Vagina (tissue), 2 donors: Measurements from ENCODE around the gene UBE2Q1.

Experiments
- POLR2A ChIP-seq, 2 donors: fragments of 450-650 bp; IDR thresholded peaks; one replicate each; pipeline ENCODE4 v1.6.1; 2017; ENCODE audit warnings: antibody characterized with exemption in 2 of 2, mild to moderate bottlenecking in 2 of 2, moderate library complexity in 2 of 2
- TF ChIP-seq, protein P1 (sequence below), 3 experiments: fragments of 450-650 bp in 2 of 3; fragments of 200-600 bp in 1 of 3; sonication (generic) in 1 of 3; IDR thresholded peaks; one replicate each; pipeline ENCODE4 v1.5.1; 2017 to 2019; ENCODE audit warnings: antibody characterized with exemption in 3 of 3, mild to moderate bottlenecking in 2 of 3, moderate library complexity in 2 of 3

GRCh38 chr1:154546264-154547063, 12.0 kb downstream of the UBE2Q1 start:
- TF ChIP-seq, protein P1, sequence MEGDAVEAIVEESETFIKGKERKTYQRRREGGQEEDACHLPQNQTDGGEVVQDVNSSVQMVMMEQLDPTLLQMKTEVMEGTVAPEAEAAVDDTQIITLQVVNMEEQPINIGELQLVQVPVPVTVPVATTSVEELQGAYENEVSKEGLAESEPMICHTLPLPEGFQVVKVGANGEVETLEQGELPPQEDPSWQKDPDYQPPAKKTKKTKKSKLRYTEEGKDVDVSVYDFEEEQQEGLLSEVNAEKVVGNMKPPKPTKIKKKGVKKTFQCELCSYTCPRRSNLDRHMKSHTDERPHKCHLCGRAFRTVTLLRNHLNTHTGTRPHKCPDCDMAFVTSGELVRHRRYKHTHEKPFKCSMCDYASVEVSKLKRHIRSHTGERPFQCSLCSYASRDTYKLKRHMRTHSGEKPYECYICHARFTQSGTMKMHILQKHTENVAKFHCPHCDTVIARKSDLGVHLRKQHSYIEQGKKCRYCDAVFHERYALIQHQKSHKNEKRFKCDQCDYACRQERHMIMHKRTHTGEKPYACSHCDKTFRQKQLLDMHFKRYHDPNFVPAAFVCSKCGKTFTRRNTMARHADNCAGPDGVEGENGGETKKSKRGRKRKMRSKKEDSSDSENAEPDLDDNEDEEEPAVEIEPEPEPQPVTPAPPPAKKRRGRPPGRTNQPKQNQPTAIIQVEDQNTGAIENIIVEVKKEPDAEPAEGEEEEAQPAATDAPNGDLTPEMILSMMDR (IDR thresholded peaks at IDR 0.05), result peak in 1 of 3 experiments; percentile 44
- no peak for TF ChIP-seq POLR2A (IDR thresholded peaks at IDR 0.05)
